ENCODE data around the gene VAPA.
"Not testable (repeated sequence)": the region's sequence is repeated elsewhere in the genome, so short reads cannot be mapped to it uniquely, and the experiment has no call there.

The VAPA gene

GRCh38 chr18:9886005-9886348 is 27.8 kb upstream of the VAPA start:
- DNase-seq (ENCODE audit: low read depth in 2 of 2) = no peak

DNA sequence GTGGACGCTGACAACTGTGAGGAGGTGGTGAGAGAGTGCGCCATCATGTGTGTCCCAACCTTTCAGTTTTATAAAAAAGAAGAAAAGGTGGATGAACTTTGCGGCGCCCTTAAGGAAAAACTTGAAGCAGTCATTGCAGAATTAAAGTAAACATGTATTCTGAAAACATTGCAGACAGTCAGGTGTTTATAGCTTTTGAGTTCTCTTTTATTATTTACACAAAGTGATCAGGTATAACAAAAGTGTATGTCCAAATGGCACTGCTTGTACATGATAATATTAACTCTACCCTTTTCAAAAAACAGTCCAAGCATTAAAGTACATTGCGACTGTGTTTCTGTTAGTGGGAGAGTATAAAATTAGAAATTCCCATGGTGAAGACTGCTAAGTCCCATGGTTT is 25.8 kb upstream of the VAPA start:
- no peak for DNase-seq (ENCODE audit: low read depth in 2 of 2)

DNA sequence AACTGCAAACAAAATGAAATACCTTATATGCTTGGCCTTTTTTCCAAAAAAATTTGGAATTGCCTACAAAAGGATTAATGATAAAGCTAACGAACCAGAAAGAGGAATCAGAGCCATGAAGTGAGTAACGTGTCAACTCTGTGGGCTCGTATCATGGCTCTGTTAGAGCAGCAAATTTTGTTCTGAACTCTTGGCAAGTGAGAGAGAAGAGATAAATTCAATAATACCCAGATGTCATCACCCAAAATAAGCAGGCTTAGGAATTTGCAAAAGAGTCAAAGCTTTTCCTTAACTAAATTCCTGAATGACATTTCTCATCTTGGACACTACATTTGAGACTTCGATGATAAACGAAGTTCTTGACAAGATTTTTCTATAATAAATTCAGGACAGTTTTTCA is 23.6 kb upstream of the VAPA start:
- DNase-seq (ENCODE audit: low read depth in 2 of 2) = no peak

- no peak for DNase-seq (ENCODE audit: low read depth in 2 of 2)
Measured at GRCh38 chr18:9890957-9891356, 22.9 kb upstream of the VAPA start.

GRCh38 chr18:9891515-9891914 is 22.3 kb upstream of the VAPA start:
- DNase-seq (ENCODE audit: low read depth in 2 of 2) = not testable (repeated sequence)

- no peak for DNase-seq (ENCODE audit: low read depth in 2 of 2)
Measured at GRCh38 chr18:9894454-9895068, 19.3 kb upstream of the VAPA start.

GRCh38 chr18:9897129-9897528 is 16.7 kb upstream of the VAPA start:
- DNase-seq (ENCODE audit: low read depth in 2 of 2) = no peak

- DNase-seq (ENCODE audit: low read depth in 2 of 2) = not testable (repeated sequence)
Measured at GRCh38 chr18:9897787-9898291, 16.0 kb upstream of the VAPA start.

DNA sequence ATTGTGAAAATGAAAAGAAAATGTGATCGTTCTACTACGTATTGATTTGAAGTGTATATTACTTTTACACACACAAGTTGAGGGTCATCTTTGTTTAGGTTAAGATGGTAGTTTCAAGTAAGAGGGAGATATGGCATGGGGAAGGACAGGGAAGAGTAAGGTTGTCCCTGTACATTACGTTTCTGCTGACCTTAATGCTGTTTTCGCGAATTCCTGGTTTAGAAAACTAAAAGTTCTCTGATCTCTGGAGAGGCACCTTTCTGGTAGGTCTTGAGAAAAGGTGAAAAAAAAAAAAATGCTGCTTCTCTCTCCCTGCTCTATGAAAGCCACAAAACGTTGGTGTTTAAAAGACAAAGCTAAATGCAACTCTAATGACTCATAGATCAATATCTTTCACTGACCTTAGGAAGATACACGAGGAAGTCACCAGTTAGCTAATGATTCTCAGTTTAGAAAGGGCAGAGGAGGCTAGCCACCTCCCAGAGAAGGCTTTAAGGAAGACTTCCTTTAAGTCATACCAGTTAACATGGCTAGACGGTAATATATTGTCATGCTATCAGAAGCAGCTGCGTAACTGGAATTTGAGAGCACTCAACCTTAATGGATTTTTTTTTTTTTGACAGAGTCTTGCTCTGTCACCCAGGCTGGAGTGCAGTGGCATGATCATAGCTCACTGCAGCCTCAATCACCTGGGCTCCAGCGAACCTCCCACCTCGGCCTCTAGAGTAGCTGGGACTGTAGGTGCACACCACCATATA is 14.8 kb upstream of the VAPA start:
- no peak for DNase-seq (ENCODE audit: low read depth in 2 of 2)

DNA sequence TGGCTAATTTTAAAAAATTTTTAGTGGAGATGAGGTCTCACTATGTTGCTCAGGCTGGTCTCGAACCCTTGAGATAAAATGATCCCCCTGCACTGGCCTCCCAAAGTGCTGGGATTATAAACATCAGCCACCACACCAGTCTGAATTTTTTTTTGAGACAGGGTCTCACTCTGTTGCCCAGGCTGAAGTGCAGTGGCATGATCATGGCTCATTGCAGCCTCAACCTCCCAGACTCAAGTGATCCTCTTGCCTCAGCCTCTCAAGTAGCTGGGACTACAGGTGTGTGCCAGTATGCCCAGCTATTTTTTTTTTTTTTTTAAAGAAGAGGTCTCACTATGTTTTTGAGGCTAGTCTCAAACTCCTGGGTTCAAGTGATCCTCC is 14.3 kb upstream of the VAPA start:
- not testable (repeated sequence) for DNase-seq (ENCODE audit: low read depth in 2 of 2)

DNA sequence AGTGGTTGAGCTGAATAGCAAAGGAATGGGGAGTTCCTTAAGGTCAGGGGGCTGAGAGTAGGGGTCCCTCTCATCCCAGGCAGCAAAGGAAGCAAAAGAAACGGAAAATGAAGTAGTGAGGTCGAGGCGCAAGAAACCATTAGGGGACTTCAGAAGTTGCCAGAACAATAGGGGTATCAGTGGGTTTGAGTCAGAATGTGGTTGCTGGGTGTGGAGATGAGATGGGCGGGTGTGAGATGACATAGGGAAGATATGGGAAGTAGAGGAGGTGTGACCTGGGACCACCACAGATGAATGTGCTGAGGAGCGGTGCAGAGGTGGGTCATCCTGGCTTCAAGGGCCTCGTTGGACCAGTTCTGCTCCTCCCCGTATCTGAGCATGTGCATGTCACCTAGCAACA is 13.1 kb upstream of the VAPA start:
- DNase-seq (ENCODE audit: low read depth in 2 of 2) = no peak

DNA sequence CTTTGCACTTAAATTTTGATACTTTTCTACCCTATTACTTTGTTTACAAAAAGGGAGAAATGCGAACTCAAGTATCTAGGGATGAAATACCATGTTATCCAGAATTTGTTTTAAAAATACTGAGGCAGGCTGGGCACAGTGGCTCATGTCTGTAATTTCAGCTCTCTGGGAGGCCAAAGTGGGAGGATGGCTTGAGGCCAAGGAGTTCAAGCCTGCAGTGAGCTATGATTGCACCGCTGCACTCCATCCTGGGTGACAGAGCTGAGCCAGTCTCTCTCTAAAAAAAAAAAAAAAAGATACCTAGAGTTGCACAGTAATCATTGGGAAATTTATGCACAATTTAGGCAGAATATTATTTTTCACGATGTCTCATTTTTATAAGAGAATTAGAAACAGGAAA is 12.4 kb upstream of the VAPA start:
- no peak for DNase-seq (ENCODE audit: low read depth in 2 of 2)

GRCh38 chr18:9902264-9902663 is 11.6 kb upstream of the VAPA start:
- DNase-seq (ENCODE audit: low read depth in 2 of 2) = not testable (repeated sequence)

DNA sequence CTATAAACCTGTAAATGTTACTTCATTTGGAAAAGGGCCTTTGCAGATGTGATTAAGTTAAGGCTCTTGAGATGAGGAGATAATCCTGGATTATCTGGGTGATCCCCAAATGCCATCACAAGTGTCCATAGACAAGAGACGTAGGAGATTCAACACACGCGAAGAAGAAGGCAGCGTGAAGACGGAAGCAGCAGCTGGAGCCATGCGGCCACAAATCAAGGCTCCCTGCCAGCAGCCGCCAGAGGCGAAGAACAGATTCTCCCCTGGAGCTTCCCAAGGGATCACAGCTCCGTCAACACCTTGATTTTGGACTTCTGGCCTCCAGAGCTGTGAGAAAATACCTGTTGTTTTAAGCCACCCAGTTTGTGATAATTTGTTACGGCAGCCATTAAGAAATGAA is 11.0 kb upstream of the VAPA start:
- no peak for DNase-seq (ENCODE audit: low read depth in 2 of 2)

GRCh38 chr18:9905401-9905922 is 8.4 kb upstream of the VAPA start:
- DNase-seq (ENCODE audit: low read depth in 2 of 2) = no peak

DNA sequence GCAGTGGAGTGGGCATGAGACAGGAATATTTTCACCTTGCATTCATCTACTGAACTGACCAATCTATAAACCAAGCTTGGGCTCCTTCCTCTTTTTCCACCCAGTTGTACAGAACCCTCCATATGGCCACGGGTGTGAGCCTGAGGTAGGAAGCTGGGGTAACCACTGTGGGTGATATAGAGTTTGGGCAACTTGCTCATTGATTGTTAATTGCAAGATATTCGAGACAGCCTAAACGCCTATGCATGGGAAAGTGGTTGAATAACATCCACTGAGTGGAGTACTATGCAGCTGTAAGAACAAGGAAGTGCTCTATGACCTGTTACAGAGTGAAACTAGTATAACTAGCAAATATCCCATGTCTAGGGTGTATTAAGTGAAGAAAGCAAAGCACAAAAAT is 7.3 kb upstream of the VAPA start:
- DNase-seq (ENCODE audit: low read depth in 2 of 2) = no peak

- DNase-seq (ENCODE audit: low read depth in 2 of 2) = no peak
Measured at GRCh38 chr18:9907867-9908266, 5.9 kb upstream of the VAPA start.

GRCh38 chr18:9910071-9910470 is 3.7 kb upstream of the VAPA start:
- DNase-seq (ENCODE audit: low read depth in 2 of 2) = no peak

GRCh38 chr18:9910661-9911060 is 3.2 kb upstream of the VAPA start:
- no peak for DNase-seq (ENCODE audit: low read depth in 2 of 2)

GRCh38 chr18:9911226-9911625 is 2.6 kb upstream of the VAPA start:
- DNase-seq (ENCODE audit: low read depth in 2 of 2) = no peak

GRCh38 chr18:9912285-9912684 is 1.5 kb upstream of the VAPA start:
- DNase-seq (ENCODE audit: low read depth in 2 of 2) = not testable (repeated sequence)

DNA sequence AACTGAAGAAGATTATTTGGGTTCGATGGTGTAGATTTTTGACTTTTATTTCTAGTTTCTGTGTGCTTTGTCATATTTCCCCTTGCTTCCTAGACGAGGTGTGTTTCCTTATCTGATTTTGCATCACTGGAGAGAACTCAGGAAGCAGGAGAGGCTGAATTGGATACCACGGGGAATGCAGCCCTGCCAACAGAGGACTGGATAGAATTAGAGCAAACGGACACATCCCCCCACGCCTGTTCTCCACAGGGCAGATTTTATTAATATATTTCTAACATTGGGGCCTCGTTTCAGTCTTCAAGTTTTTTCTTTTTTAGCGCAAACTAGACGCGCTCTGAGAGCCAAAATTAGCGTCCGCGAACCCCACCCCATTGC is 678 bp upstream of the VAPA start:
- no peak for DNase-seq (ENCODE audit: low read depth in 2 of 2)

DNA sequence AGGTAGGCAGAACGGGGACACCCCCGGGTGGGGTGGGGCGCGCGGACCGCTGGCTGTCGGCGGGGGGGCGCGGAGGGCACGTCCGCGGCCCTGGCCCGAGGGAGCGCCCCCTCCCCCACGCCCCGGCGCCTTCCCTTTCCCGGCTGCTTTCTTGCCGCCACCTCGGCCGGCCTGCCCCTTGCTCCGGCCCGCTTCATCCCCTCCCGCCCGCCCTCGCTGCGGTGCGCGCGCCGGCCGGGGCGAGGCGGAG is 443 bp downstream of the VAPA start:
- DNase-seq (ENCODE audit: low read depth in 2 of 2) = no peak
